OCI-LY7 (cell line): Measurements from ENCODE around the gene WDCP. TPM values are rescaled to one million over a fixed set of nuclear protein-coding genes. Genes with fewer than 3 reads are reported as not detected.

Experiments used
- BruUV-seq: library from RNA; stranded (reverse); fragments of 400-500 nt; replicated peaks from 2 replicates; lab custom pipeline; 2021; lab: Mats Ljungman, UMichigan
- CTCF ChIA-PET: fragments of 300-600 bp; sonication (Branson Sonifier 250); formaldehyde crosslinking; loops from one replicate; lab custom pipeline; 2022; ENCODE audit warnings: antibody characterized with exemption; ENCODE audit not compliant: unreplicated experiment; lab: Charles Lee
- POLR2A ChIA-PET: fragments of 300-600 bp; sonication (Branson Sonifier 250); formaldehyde crosslinking; loops from one replicate; lab custom pipeline; 2022; ENCODE audit warnings: antibody characterized with exemption; lab: Charles Lee
- DNase-seq: peaks from one replicate; pipeline ENCODE4 v3.0.0-alpha.2; 2015; ENCODE audit warnings: low spot score
- H2AFZ ChIP-seq: fragments of 200-600 bp; sonication (generic), shearing (Covaris generic); 2 replicates; pipeline ENCODE4 v1.6.1; 2014; ENCODE audit warnings: mild to moderate bottlenecking, antibody characterized with exemption, low read length, moderate library complexity
- H3K27ac ChIP-seq: fragments of 200-600 bp; sonication (generic); 2 replicates; pipeline ENCODE4 v1.5.1; 2014; ENCODE audit warnings: mixed run types, low read depth, mild to moderate bottlenecking, moderate library complexity, low read length, inconsistent platforms; ENCODE audit not compliant: poor library complexity, severe bottlenecking
- H3K36me3 ChIP-seq: fragments of 200-600 bp; sonication (generic); 2 replicates; pipeline ENCODE4 v1.6.1; 2014; ENCODE audit warnings: mild to moderate bottlenecking, antibody characterized with exemption, low read length, moderate library complexity, mixed read lengths; ENCODE audit not compliant: insufficient read depth
- H3K4me1 ChIP-seq: fragments of 200-600 bp; sonication (generic); 2 replicates; pipeline ENCODE4 v1.5.1; 2014; ENCODE audit warnings: mild to moderate bottlenecking, low read length; ENCODE audit not compliant: insufficient read depth, poor library complexity, severe bottlenecking
- H3K4me2 ChIP-seq: fragments of 200-600 bp; sonication (generic); 2 replicates; pipeline ENCODE4 v1.6.1; 2014; ENCODE audit warnings: mild to moderate bottlenecking, low read length
- H3K4me3 ChIP-seq: fragments of 200-600 bp; sonication (generic); 2 replicates; pipeline ENCODE4 v1.5.1; 2014; ENCODE audit warnings: mild to moderate bottlenecking, low read depth, low read length; ENCODE audit not compliant: poor library complexity, severe bottlenecking
- H3K79me2 ChIP-seq: fragments of 200-600 bp; sonication (generic); 2 replicates; pipeline ENCODE4 v1.6.1; 2016; ENCODE audit warnings: low read depth, mild to moderate bottlenecking, low read length, moderate library complexity, mixed read lengths; ENCODE audit not compliant: insufficient read depth
- H3K9me2 ChIP-seq: fragments of 200-600 bp; sonication (generic); 2 replicates; pipeline ENCODE4 v1.6.1; 2016; ENCODE audit warnings: mild to moderate bottlenecking, low read length, mixed read lengths; ENCODE audit not compliant: insufficient read depth
- H3K9me3 ChIP-seq: fragments of 200-600 bp; sonication (generic); 2 replicates; pipeline ENCODE4 v1.6.1; 2014; ENCODE audit warnings: mild to moderate bottlenecking, mixed run types, low read length, mixed read lengths
- H4K20me1 ChIP-seq: fragments of 200-600 bp; sonication (generic); 2 replicates; pipeline ENCODE4 v1.6.1; 2014; ENCODE audit warnings: mild to moderate bottlenecking, antibody characterized with exemption, low read length, moderate library complexity, mixed read lengths; ENCODE audit not compliant: insufficient read depth
- CTCF ChIP-seq: fragments of 200-600 bp; sonication (generic); conservative IDR thresholded peaks from 2 replicates; pipeline ENCODE4 v1.5.1; 2014; ENCODE audit warnings: mild to moderate bottlenecking, antibody characterized with exemption, low read length, moderate library complexity, mixed read lengths
- EZH2phosphoT487 ChIP-seq: fragments of 200-600 bp; sonication (generic); IDR thresholded peaks from 2 replicates; pipeline ENCODE4 v1.6.1; 2018; ENCODE audit warnings: low read depth, borderline replicate concordance, mild to moderate bottlenecking, mixed run types, antibody characterized with exemption, low read length, moderate library complexity, mixed read lengths
- intact Hi-C: fragments of 100-400 bp; cut with micrococcal nuclease; formaldehyde crosslinking; loops from one replicate; pipeline ENCODE4 v1.10.0; 2022; ENCODE audit not compliant: unreplicated experiment
- small RNA-seq: library from RNA; depleted of rRNA; stranded (forward); fragments of <200 nt; gene quantifications from one replicate; pipeline ENCODE3, GENCODE V24; 2014
- total RNA-seq, 2 experiments: library from RNA; depleted of rRNA in 1 of 2; stranded (reverse); fragments of >200 nt in 1 of 2; shearing (Covaris generic) in 1 of 2; gene quantifications; 2 replicates each; pipeline ENCODE4 v1.2.3, GENCODE V29; 2014 to 2022

WDCP gene
- total RNA-seq, 2 experiments from 2014 or later = 13.9 to 21.0 TPM

- no TSS peak for BruUV-seq
- no peak overlapping the region for H3K4me2 ChIP-seq
- no peaks in the 10 kb centered on the region for H3K79me2 ChIP-seq
- no peaks in the 10 kb centered on the region for H3K36me3 ChIP-seq
- no peaks in the 10 kb centered on the region for H4K20me1 ChIP-seq
- ChIA-PET POLR2A (no interaction called here), CTCF (no interaction called here)
- intact Hi-C loops = loop anchor here (2.0 to 5.0 kb wide), 2 partner anchors 96 to 174 kb away; partner anchors contain the start of gene TP53I3
- no peaks in the 10 kb centered on the region for H3K9me3 ChIP-seq
- no peak overlapping the region for H3K4me3 ChIP-seq
- H2AFZ ChIP-seq = no peak overlapping the region
- no peaks in the 10 kb centered on the region for H3K9me2 ChIP-seq
- no peaks in the 10 kb centered on the region for H3K4me1 ChIP-seq
- H3K27ac ChIP-seq = no peak overlapping the region
- TF ChIP-seq EZH2phosphoT487 (no peak), CTCF (peak; percentile 74)
- DNase-seq = peak; percentile 38
Observed at GRCh38 chr2:23988371-23988770, 58.8 kb downstream of the WDCP start.

Small RNA genes lying within 50 kb of the gene (small RNA-seq; reads per million reads assigned to genes)
- gene RN7SL610P = not detected
- not detected for gene RNU6-370P

Other genes with a start within 250 kb of the WDCP start
- 7.8 and 9.4 TPM in 2 replicates for gene ATAD2B, start 120.3 kb downstream of the WDCP start, total RNA-seq (2014; rRNA removed; shearing (Covaris generic))
- gene ATAD2B, start 120.3 kb downstream of the WDCP start, total RNA-seq (2022) = 19.4 and 21.7 TPM in 2 replicates
- 10.0 and 11.3 TPM in 2 replicates for gene UBXN2A, start 106.9 kb downstream of the WDCP start, total RNA-seq (2014; rRNA removed; shearing (Covaris generic))
- 15.4 and 16.2 TPM in 2 replicates for gene UBXN2A, start 106.9 kb downstream of the WDCP start, total RNA-seq (2022)
- gene MFSD2B, start 37.3 kb downstream of the WDCP start, total RNA-seq (2014; rRNA removed; shearing (Covaris generic)) = 0.09 TPM in 1 of 2 replicates, not detected in the other
- gene MFSD2B, start 37.3 kb downstream of the WDCP start, total RNA-seq (2022) = 0.39 and 1.0 TPM in 2 replicates
- gene FKBP1B, start 2.4 kb upstream of the WDCP start, total RNA-seq (2014; rRNA removed; shearing (Covaris generic)) = 1.5 and 3.2 TPM in 2 replicates
- gene FKBP1B, start 2.4 kb upstream of the WDCP start, total RNA-seq (2022) = 1.5 and 1.6 TPM in 2 replicates
- 136 and 143 TPM in 2 replicates for gene SF3B6, start 28.9 kb upstream of the WDCP start, total RNA-seq (2014; rRNA removed; shearing (Covaris generic))
- 108 and 112 TPM in 2 replicates for gene SF3B6, start 28.9 kb upstream of the WDCP start, total RNA-seq (2022)
- 0.36 and 0.38 TPM in 2 replicates for gene TP53I3, start 37.4 kb upstream of the WDCP start, total RNA-seq (2014; rRNA removed; shearing (Covaris generic))
- 0.82 and 1.1 TPM in 2 replicates for gene TP53I3, start 37.4 kb upstream of the WDCP start, total RNA-seq (2022)
- gene PFN4, start 75.9 kb upstream of the WDCP start, total RNA-seq (2014; rRNA removed; shearing (Covaris generic)) = not detected in 2 replicates
- gene PFN4, start 75.9 kb upstream of the WDCP start, total RNA-seq (2022) = not detected in 2 replicates
- gene FAM228B, start 76.1 kb upstream of the WDCP start, total RNA-seq (2014; rRNA removed; shearing (Covaris generic)) = 3.8 and 5.5 TPM in 2 replicates
- 9.6 and 14.1 TPM in 2 replicates for gene FAM228B, start 76.1 kb upstream of the WDCP start, total RNA-seq (2022)
- 0.25 and 0.49 TPM in 2 replicates for gene FAM228A, start 127.7 kb upstream of the WDCP start, total RNA-seq (2014; rRNA removed; shearing (Covaris generic))
- gene FAM228A, start 127.7 kb upstream of the WDCP start, total RNA-seq (2022) = 0.31 and 0.46 TPM in 2 replicates